ENCODE data around the gene CARD10. TPM values are rescaled to one million over a fixed set of nuclear protein-coding genes. Genes with fewer than 3 reads are reported as not detected.

The CARD10 gene
- total and polyA plus RNA-seq, 2 of the 13 experiments (the other 11 are each of a cell fraction or from before 2014, with no cell fraction given), result 35.2 to 55.8 TPM

- TF ChIP-seq, protein P1, sequence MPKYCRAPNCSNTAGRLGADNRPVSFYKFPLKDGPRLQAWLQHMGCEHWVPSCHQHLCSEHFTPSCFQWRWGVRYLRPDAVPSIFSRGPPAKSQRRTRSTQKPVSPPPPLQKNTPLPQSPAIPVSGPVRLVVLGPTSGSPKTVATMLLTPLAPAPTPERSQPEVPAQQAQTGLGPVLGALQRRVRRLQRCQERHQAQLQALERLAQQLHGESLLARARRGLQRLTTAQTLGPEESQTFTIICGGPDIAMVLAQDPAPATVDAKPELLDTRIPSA (CRISPR knock-in tag; IDR thresholded peaks at IDR 0.05; ENCODE audit: borderline replicate concordance), result no peak
- TF ChIP-seq IRX3 (CRISPR knock-in tag; IDR thresholded peaks at IDR 0.05; ENCODE audit: borderline replicate concordance, low read depth), result no peak; the same call in 1 of the 2 replicates
- TF ChIP-seq, protein P2, sequence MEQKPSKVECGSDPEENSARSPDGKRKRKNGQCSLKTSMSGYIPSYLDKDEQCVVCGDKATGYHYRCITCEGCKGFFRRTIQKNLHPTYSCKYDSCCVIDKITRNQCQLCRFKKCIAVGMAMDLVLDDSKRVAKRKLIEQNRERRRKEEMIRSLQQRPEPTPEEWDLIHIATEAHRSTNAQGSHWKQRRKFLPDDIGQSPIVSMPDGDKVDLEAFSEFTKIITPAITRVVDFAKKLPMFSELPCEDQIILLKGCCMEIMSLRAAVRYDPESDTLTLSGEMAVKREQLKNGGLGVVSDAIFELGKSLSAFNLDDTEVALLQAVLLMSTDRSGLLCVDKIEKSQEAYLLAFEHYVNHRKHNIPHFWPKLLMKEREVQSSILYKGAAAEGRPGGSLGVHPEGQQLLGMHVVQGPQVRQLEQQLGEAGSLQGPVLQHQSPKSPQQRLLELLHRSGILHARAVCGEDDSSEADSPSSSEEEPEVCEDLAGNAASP (CRISPR knock-in tag; IDR thresholded peaks at IDR 0.05; ENCODE audit: borderline replicate concordance), result peak; percentile 8; the same call in 1 of the 2 replicates
- TF ChIP-seq SRSF9 (IDR thresholded peaks at IDR 0.05; ENCODE audit: borderline replicate concordance, insufficient read depth, low read depth, low read length, poor library complexity, severe bottlenecking), result no peak
- no peak for TF ChIP-seq GFI1 (CRISPR knock-in tag; IDR thresholded peaks at IDR 0.05; ENCODE audit: borderline replicate concordance)
- no peak for TF ChIP-seq ZNF441 (CRISPR knock-in tag; IDR thresholded peaks at IDR 0.05; ENCODE audit: borderline replicate concordance)
- no peak for TF ChIP-seq MTA3 (CRISPR knock-in tag; IDR thresholded peaks at IDR 0.05)
- 0 out of 2 replicates have a peak, but pooled peaks have one; percentile 17 for TF ChIP-seq YEATS4 (CRISPR knock-in tag; IDR thresholded peaks at IDR 0.05; ENCODE audit: borderline replicate concordance)
- TF ChIP-seq NR3C1 (CRISPR knock-in tag; IDR thresholded peaks at IDR 0.05), result no peak
- no peak for TF ChIP-seq SMYD3 (CRISPR knock-in tag; IDR thresholded peaks at IDR 0.05)
- TF ChIP-seq, protein P3, sequence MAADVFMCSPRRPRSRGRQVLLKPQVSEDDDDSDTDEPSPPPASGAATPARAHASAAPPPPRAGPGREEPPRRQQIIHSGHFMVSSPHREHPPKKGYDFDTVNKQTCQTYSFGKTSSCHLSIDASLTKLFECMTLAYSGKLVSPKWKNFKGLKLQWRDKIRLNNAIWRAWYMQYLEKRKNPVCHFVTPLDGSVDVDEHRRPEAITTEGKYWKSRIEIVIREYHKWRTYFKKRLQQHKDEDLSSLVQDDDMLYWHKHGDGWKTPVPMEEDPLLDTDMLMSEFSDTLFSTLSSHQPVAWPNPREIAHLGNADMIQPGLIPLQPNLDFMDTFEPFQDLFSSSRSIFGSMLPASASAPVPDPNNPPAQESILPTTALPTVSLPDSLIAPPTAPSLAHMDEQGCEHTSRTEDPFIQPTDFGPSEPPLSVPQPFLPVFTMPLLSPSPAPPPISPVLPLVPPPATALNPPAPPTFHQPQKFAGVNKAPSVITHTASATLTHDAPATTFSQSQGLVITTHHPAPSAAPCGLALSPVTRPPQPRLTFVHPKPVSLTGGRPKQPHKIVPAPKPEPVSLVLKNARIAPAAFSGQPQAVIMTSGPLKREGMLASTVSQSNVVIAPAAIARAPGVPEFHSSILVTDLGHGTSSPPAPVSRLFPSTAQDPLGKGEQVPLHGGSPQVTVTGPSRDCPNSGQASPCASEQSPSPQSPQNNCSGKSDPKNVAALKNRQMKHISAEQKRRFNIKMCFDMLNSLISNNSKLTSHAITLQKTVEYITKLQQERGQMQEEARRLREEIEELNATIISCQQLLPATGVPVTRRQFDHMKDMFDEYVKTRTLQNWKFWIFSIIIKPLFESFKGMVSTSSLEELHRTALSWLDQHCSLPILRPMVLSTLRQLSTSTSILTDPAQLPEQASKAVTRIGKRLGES (CRISPR knock-in tag; IDR thresholded peaks at IDR 0.05; ENCODE audit: borderline replicate concordance), result no peak
- no peak; the same call in 1 of the 2 replicates for TF ChIP-seq GABPA (IDR thresholded peaks at IDR 0.05; ENCODE audit: low read depth, low read length)
- TF ChIP-seq GABPA (CRISPR knock-in tag; IDR thresholded peaks at IDR 0.05; ENCODE audit: low read depth), result peak; percentile 71
- TF ChIP-seq ZNF777 (CRISPR knock-in tag; IDR thresholded peaks at IDR 0.05), result peak; percentile 64; the same call in 1 of the 2 replicates
- TF ChIP-seq SMARCC2 (IDR thresholded peaks at IDR 0.05), result no peak
- TF ChIP-seq ZNF670 (CRISPR knock-in tag; IDR thresholded peaks at IDR 0.05; ENCODE audit: borderline replicate concordance), result no peak
- peak; percentile 14; the same call in 1 of the 2 replicates for TF ChIP-seq TRAFD1 (CRISPR knock-in tag; IDR thresholded peaks at IDR 0.05; ENCODE audit: borderline replicate concordance)
- TF ChIP-seq, protein P4, sequence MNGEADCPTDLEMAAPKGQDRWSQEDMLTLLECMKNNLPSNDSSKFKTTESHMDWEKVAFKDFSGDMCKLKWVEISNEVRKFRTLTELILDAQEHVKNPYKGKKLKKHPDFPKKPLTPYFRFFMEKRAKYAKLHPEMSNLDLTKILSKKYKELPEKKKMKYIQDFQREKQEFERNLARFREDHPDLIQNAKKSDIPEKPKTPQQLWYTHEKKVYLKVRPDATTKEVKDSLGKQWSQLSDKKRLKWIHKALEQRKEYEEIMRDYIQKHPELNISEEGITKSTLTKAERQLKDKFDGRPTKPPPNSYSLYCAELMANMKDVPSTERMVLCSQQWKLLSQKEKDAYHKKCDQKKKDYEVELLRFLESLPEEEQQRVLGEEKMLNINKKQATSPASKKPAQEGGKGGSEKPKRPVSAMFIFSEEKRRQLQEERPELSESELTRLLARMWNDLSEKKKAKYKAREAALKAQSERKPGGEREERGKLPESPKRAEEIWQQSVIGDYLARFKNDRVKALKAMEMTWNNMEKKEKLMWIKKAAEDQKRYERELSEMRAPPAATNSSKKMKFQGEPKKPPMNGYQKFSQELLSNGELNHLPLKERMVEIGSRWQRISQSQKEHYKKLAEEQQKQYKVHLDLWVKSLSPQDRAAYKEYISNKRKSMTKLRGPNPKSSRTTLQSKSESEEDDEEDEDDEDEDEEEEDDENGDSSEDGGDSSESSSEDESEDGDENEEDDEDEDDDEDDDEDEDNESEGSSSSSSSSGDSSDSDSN (CRISPR knock-in tag; IDR thresholded peaks at IDR 0.05), result peak; percentile 24; the same call in 1 of the 2 replicates
- no peak for TF ChIP-seq PAWR (CRISPR knock-in tag; IDR thresholded peaks at IDR 0.05; ENCODE audit: borderline replicate concordance)
These were observed 16.7 kb downstream of the CARD10 start (continued) for GRCh38 chr22:37502342-37503182.

Measured in HepG2 (cell line).